A673 (cell line): ENCODE results near the gene PCTP. TPM values are rescaled to one million over a fixed set of nuclear protein-coding genes. Genes with fewer than 3 reads are reported as not detected.

ENCODE experiments used
- BruUV-seq: library from RNA; stranded (reverse); fragments of 400-500 nt; replicated peaks from 2 replicates; lab custom pipeline; 2021; lab: Mats Ljungman, UMichigan
- CTCF ChIA-PET: fragments of 300-600 bp; sonication (Branson Sonifier 250); formaldehyde crosslinking; loops from one replicate; lab custom pipeline; 2022; ENCODE audit warnings: antibody characterized with exemption; lab: Charles Lee
- POLR2A ChIA-PET: fragments of 300-600 bp; sonication (Branson Sonifier 250); formaldehyde crosslinking; loops from one replicate; lab custom pipeline; 2022; ENCODE audit warnings: antibody characterized with exemption; ENCODE audit not compliant: low non-redundant PET; lab: Charles Lee
- DNase-seq: peaks from one replicate; pipeline ENCODE4 v3.0.0-alpha.2; 2015; ENCODE audit warnings: low spot score
- H3K27ac ChIP-seq: fragments of 200-600 bp; sonication (generic); 2 replicates; pipeline ENCODE4 v1.5.1; 2016; ENCODE audit warnings: mixed run types, low read depth, mild to moderate bottlenecking, mixed read lengths, antibody characterized with exemption, low read length; ENCODE audit not compliant: poor library complexity, severe bottlenecking
- H3K27me3 ChIP-seq: fragments of 200-600 bp; sonication (generic); replicated peaks from 2 replicates; pipeline ENCODE4 v1.6.1; 2017; ENCODE audit warnings: mixed run types, low read depth, mild to moderate bottlenecking, mixed read lengths, antibody characterized with exemption, low read length; ENCODE audit not compliant: insufficient read depth, poor library complexity
- H3K36me3 ChIP-seq: fragments of 200-600 bp; sonication (generic); 2 replicates; pipeline ENCODE4 v1.6.1; 2016; ENCODE audit warnings: mixed run types, mild to moderate bottlenecking, mixed read lengths, antibody characterized with exemption, low read length; ENCODE audit not compliant: insufficient read depth, poor library complexity, severe bottlenecking
- H3K4me1 ChIP-seq: fragments of 200-600 bp; sonication (generic); 2 replicates; pipeline ENCODE4 v1.6.1; 2017; ENCODE audit warnings: mixed run types, mild to moderate bottlenecking, mixed read lengths, antibody characterized with exemption, low read length; ENCODE audit not compliant: insufficient read depth, poor library complexity, severe bottlenecking
- H3K4me3 ChIP-seq: fragments of 200-600 bp; sonication (generic); 2 replicates; pipeline ENCODE4 v1.5.1; 2016; ENCODE audit warnings: low read depth, mixed run types, mild to moderate bottlenecking, mixed read lengths, low read length; ENCODE audit not compliant: poor library complexity, severe bottlenecking
- H3K9me3 ChIP-seq: fragments of 200-600 bp; sonication (generic); 2 replicates; pipeline ENCODE4 v1.6.1; 2016; ENCODE audit warnings: mixed run types, low read depth, mild to moderate bottlenecking, mixed read lengths, antibody characterized with exemption, low read length; ENCODE audit not compliant: poor library complexity, severe bottlenecking
- EZH2 ChIP-seq: fragments of 200-600 bp; sonication (generic); IDR thresholded peaks from 2 replicates; pipeline ENCODE4 v1.6.1; 2017; ENCODE audit warnings: borderline replicate concordance, low read depth, mild to moderate bottlenecking, mixed read lengths, antibody characterized with exemption, low read length; ENCODE audit not compliant: poor library complexity, severe bottlenecking
- intact Hi-C: fragments of 100-400 bp; cut with micrococcal nuclease; formaldehyde crosslinking; loops from one replicate; pipeline ENCODE4 v1.10.0; 2022; ENCODE audit not compliant: unreplicated experiment
- total RNA-seq: library from RNA; stranded (reverse); gene quantifications from 2 replicates; pipeline ENCODE4 v1.2.3, GENCODE V29; 2021
- TF ChIP-seq, protein P1 (sequence below): fragments of 300-800, 200-600 bp; sonication (generic); conservative IDR thresholded peaks from 2 replicates; pipeline ENCODE4 v1.5.1; 2017; ENCODE audit warnings: low read depth, mild to moderate bottlenecking, antibody characterized with exemption, low read length, moderate library complexity, mixed read lengths

The PCTP gene
- total RNA-seq, 1 experiment from 2014 or later: 6.4 TPM

DNA sequence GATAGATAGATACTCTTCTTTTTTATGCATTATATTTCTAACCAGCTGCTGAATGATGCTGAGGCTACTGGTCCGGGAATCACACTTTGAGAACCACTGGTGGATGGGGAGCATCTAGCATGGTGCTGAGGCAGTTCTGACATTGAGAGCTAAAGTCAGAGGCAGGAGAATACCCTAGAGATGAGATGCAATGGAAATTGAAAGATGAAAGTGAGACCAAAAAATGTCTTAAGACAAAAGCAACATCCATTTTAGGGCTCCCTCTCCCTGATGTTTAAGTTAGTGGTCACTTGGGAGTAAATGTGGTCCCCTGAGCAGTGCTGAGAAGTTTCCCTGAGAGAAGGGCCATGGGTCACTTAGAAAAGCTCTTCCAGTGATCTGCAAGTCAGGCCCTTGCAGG is 6.8 kb downstream of the PCTP start:
- BruUV-seq: no TSS peak
- no peaks in the 10 kb centered on the region for H3K36me3 ChIP-seq
- TF ChIP-seq, protein P1, sequence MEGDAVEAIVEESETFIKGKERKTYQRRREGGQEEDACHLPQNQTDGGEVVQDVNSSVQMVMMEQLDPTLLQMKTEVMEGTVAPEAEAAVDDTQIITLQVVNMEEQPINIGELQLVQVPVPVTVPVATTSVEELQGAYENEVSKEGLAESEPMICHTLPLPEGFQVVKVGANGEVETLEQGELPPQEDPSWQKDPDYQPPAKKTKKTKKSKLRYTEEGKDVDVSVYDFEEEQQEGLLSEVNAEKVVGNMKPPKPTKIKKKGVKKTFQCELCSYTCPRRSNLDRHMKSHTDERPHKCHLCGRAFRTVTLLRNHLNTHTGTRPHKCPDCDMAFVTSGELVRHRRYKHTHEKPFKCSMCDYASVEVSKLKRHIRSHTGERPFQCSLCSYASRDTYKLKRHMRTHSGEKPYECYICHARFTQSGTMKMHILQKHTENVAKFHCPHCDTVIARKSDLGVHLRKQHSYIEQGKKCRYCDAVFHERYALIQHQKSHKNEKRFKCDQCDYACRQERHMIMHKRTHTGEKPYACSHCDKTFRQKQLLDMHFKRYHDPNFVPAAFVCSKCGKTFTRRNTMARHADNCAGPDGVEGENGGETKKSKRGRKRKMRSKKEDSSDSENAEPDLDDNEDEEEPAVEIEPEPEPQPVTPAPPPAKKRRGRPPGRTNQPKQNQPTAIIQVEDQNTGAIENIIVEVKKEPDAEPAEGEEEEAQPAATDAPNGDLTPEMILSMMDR: no peak
- no peak for TF ChIP-seq EZH2
- ChIA-PET POLR2A (no interaction called here), CTCF (no interaction called here)
- intact Hi-C loops: no loop called here
- peaks cover 34% of the 10 kb centered on the region for H3K4me1 ChIP-seq
- no peak overlapping the region for H3K4me3 ChIP-seq
- no peak for DNase-seq
- no peaks in the 10 kb centered on the region for H3K9me3 ChIP-seq
- no peaks in the 10 kb centered on the region for H3K27me3 ChIP-seq
- H3K27ac ChIP-seq: no peak overlapping the region

DNA sequence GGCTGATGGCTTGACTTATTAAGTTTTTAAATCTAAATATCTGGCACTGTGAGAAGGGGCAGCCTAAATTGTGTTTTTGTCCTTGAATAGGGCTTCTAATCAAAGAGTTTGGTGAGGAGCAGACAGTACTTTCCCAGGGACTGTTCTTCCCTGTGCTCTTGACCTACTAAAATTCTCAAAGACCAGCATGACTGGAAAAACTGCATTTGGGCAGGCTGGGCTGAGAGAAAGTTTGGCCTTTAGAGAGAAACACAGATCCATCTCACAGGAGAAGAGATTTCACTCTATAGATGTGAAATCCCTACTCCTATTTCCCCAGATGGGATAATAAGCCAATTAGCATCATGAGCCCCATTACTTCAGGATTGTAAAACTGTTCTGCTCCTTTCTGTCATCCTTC is 7.3 kb downstream of the PCTP start:
- no peak for TF ChIP-seq EZH2
- TF ChIP-seq, protein P1: no peak
- H3K36me3 ChIP-seq: no peaks in the 10 kb centered on the region
- no TSS peak for BruUV-seq
- CTCF ChIA-PET: interaction anchor here (1.2 kb wide), 1 partner anchor 231 kb away, joined by 4 read pairs; no protein-coding TSS in a partner anchor
- H3K4me3 ChIP-seq: no peak overlapping the region
- no peak for DNase-seq
- no peak overlapping the region for H3K27ac ChIP-seq
- H3K4me1 ChIP-seq: peaks cover 39% of the 10 kb centered on the region
- H3K27me3 ChIP-seq: no peaks in the 10 kb centered on the region
- H3K9me3 ChIP-seq: no peaks in the 10 kb centered on the region
- POLR2A ChIA-PET: no interaction called here
- intact Hi-C loops: no loop called here

DNA sequence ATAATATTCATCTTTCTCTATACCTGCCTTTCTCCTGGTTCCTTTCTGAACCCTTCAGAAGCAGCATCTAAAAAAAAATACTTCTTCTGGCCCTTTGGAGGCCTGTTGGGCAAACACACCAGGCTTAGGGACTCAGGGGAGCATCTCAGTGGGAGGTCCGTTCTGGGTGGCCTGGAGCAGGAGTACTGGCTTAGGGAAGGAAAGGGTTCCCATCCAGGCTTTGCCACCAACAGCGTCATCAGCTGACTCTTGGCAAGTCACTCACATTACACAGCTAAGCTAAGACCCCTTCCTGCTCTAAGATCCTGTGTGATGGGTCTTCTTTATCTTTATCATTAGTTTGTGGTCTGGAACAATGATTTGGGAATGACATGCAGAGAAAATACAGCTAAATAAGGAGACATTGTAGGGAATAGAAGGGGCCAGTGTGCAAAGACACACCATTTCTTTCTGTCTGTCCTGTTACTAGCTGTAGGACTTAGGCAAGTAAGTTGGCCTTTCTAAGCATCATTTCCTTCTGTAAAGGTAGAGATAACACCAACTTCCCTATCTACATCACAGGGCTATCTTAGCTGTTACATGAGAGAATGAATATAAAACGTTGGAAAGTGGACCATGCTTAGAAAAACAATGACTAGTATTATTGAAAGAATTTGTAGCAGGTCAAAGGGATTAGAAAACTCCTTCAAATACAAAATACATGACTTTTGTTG is 9.9 kb downstream of the PCTP start:
- no TSS peak for BruUV-seq
- Histone ChIP-seq H3K9me3 (no peaks in the 10 kb centered on the region), H3K27ac (no peak overlapping the region), H3K27me3 (no peaks in the 10 kb centered on the region), H3K36me3 (no peaks in the 10 kb centered on the region), H3K4me3 (no peak overlapping the region), H3K4me1 (peaks cover 63% of the 10 kb centered on the region)
- intact Hi-C loops: no loop called here
- TF ChIP-seq, protein P1: no peak
- ChIA-PET POLR2A (no interaction called here), CTCF (no interaction called here)
- DNase-seq: no peak
